Measurements from ENCODE around the gene LORICRIN.

The LORICRIN gene

DNA sequence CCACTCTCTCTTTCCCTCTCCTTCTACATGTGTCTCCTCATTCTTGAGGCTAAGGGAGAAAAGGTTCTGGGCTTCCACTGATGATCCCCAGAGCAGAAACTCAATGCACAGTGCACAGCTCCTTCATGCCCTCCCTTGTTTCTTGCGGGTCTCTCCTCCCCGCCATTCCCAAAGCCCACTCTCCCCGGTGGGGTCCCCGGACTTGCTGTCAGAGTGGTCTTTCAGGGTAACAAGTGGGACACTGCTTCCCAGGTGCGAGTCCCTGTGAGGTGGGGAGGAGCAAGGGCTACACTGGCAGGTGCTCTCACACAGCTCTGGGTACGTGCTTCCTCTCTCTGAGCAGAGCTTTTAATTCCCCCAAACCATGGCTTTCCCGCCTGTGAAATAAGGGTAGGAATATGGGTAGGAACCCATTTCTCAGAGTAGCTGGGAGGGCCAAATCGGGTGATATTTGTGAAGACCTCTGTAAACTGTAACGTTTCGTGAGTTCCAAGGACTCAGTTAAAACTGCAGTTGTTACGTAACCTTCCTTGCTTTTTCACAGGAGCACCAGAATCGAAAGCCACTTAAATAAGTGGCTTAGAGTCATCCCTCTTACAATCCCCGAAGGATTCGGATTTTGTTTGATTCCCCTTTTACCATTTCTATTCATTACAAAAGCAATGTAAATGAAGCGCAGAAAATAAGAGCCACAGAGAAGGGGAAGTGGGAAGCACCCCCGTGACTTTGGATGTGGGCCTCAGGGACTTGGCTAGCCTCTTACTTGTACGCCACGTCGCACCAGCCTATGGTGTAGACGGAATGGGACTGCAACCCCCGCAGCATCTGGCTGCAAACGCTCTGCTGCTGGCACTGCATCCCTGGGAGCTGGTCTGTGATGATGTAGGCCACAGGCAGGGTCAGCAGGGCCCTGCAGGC is 47.1 kb downstream of the LORICRIN start:
- DNase-seq (ENCODE audit: low spot score) = no peak

DNA sequence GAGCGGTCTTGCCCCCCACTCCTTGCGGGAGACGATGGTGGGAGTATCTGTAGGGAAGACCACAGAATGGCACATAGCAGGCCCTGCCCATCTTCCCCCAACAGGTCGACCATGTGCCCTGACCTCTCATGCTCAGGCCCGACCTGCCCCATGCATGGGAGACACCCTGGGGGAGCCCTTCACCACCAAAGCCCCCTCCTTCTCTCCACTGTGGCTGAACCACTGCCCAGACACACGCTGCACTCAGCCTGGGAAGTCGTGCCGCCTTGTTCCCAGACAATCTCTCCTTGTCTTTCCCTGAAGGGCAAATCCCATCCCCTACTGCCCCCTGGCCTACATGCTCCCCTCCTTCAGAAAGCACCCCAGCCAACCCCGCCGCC is 47.7 kb downstream of the LORICRIN start:
- no peak for DNase-seq (ENCODE audit: low spot score)

DNA sequence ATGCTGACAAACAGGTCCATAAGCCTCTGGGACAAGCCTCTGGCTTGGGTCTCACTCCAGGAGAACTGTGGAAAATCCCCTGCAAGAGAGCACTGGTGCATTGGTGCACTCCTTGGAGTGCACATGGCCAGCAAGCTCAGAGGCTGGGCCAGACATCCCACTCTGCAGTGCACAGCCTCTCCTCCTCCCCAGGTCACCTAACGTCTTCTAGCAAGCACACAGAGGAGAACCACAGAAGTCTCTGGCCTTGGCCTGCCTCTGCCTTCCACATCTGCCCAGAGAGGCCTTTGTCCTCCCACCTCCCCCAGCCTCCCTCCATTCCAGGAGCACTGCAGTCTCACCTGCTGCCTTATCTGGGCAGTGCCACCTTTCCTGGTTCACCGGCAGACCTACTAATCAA is 49.1 kb downstream of the LORICRIN start:
- DNase-seq (ENCODE audit: low spot score) = no peak

DNA sequence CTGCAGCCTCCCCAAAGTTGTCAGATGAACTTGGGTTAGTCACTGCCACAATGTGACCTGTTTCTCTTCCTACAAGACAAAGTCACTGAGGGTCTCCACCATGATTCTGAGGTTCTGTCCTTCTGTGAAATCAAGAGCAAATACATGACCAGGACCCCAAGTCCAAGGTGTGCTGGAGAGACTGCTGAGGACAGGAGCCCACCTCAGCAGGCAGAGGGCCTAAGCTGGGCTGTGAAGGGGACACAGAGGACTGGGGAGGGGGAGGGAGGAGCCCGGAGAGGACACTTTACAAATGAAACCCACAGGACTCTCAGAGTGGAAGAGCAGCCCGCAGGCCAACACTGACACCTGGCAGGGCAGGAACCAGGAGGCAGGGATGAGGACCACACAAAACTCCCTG is 50.0 kb downstream of the LORICRIN start:
- no peak for DNase-seq (ENCODE audit: low spot score)

DNA sequence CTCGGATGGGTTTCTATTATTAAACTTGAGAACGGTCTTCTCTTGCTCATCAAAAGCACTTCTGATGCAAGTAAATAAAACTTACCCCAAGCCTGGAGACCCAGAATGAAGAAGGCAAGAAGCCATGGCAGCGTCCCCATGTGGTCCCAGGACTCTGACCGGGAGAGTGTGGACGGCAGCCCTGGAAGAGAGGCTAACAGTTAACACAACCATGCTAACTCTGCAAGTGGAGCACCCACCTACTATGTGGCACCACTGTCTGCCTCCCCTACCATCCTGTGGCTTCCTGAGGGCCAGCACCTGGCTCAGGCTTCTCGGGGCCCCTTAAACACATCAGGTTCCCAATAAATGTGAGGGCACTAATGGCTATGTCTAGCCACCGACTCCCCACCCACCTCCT is 51.0 kb downstream of the LORICRIN start:
- no peak for DNase-seq (ENCODE audit: low spot score)

Measured in globus pallidus (tissue), 1 donor.